ENCODE results near the gene VASH1. TPM values are rescaled to one million over a fixed set of nuclear protein-coding genes. Genes with fewer than 3 reads are reported as not detected.

VASH1 gene
- total and polyA plus RNA-seq, 2 donors (not counting 3 experiments of a cell fraction or from before 2014, with no cell fraction given), result 39.8 to 168 TPM

GRCh38 chr14:76828339-76829012 is 67.2 kb downstream of the VASH1 start:
- POLR2A ChIA-PET, result no interaction called here
- Histone ChIP-seq H4K20me1 (replicated peaks; ENCODE audit: control insufficient read depth, extremely low read depth, insufficient read depth, low read length) (no peaks in the 10 kb centered on the region), H3K27ac (ENCODE audit: insufficient read depth, low read depth, low read length) (no peak overlapping the region), H3K4me3 (replicated peaks in 1 of 3; ENCODE audit: insufficient read depth in 1 of 3, low read depth in 1 of 3, low read length in 3 of 3) (no peak overlapping the region), H3K9me3 (replicated peaks; ENCODE audit: control insufficient read depth, insufficient read depth, low read length) (no peaks in the 10 kb centered on the region), H3K36me3 (ENCODE audit: control insufficient read depth in 2 of 2, extremely low read depth in 1 of 2, insufficient read depth in 2 of 2, low read length in 2 of 2) (no peaks in the 10 kb centered on the region), H3K79me2 (ENCODE audit: control insufficient read depth, insufficient read depth, low read length) (no peaks in the 10 kb centered on the region), H3K27me3 (ENCODE audit: control insufficient read depth in 2 of 2, insufficient read depth in 2 of 2, low read length in 2 of 2) (no peaks in the 10 kb centered on the region), H3K4me2 (ENCODE audit: insufficient read depth, low read length) (no peak overlapping the region), H2AFZ (ENCODE audit: low read depth, low read length) (peak overlapping the region; percentile 23), H3K9ac (replicated peaks; ENCODE audit: extremely low read depth, insufficient read depth, low read length) (no peak overlapping the region), H3K4me1 (ENCODE audit: control insufficient read depth, extremely low read depth, insufficient read depth, low read length) (no peaks in the 10 kb centered on the region), H3K9me1 (replicated peaks; ENCODE audit: control insufficient read depth, extremely low read depth, insufficient read depth, low read length) (no peaks in the 10 kb centered on the region)
- CTCF ChIA-PET, result interaction anchor here (1.4 kb wide), 1 partner anchor 42 kb away, joined by 3 read pairs; no protein-coding TSS in a partner anchor
- FAIRE-seq (no peak), DNase-seq (ENCODE audit: low read depth, low spot score) (no peak)
- TF ChIP-seq POLR2AphosphoS5 (IDR thresholded peaks at IDR 0.05; ENCODE audit: insufficient read depth, low read depth, low read length) (no peak), EZH2 (IDR thresholded peaks at IDR 0.05; ENCODE audit: borderline replicate concordance, low read depth, low read length, severe bottlenecking) (no peak), CTCF (IDR thresholded peaks at IDR 0.05; ENCODE audit: extremely low read depth in 1 of 2, insufficient read depth in 1 of 2, low read depth in 1 of 2, low read length in 2 of 2) (no peak), MAX (IDR thresholded peaks at IDR 0.05; ENCODE audit: insufficient read depth, insufficient read length) (no peak), POLR2A (IDR thresholded peaks at IDR 0.05; ENCODE audit: low read depth, low read length) (no peak), MYC (IDR thresholded peaks at IDR 0.05; ENCODE audit: low read depth, low read length) (no peak), JUN (IDR thresholded peaks at IDR 0.05; ENCODE audit: borderline replicate concordance, insufficient read depth, insufficient read length, low read depth) (no peak), GATA2 (IDR thresholded peaks at IDR 0.05; ENCODE audit: insufficient read depth, insufficient read length, low read depth, low read length) (no peak), FOS (IDR thresholded peaks at IDR 0.05; ENCODE audit: borderline replicate concordance, insufficient read depth, low read length) (no peak)
- intact Hi-C loops (cut with micrococcal nuclease) (no loop called here), dilution Hi-C loops (cut with MboI; ENCODE audit: extremely low pct_ligation_motif_present, low sequenced_read_pairs) (no loop called here)
- no TSS peak for BruUV-seq (replicated peaks)
